Thoracic aorta (tissue), 2 donors: ENCODE measurements around the gene RTCB. TPM values are rescaled to one million over a fixed set of nuclear protein-coding genes. Genes with fewer than 3 reads are reported as not detected.

Source experiments
- ATAC-seq: fragments of 150-250 bp; one replicate; pipeline ENCODE4 v1.8.0; 2017; ENCODE audit warnings: low read depth; ENCODE audit not compliant: insufficient number of reproducible peaks, low FRiP score
- DNase-seq: peaks from one replicate; pipeline ENCODE4 v3.0.0-alpha.2; 2020; ENCODE audit warnings: low spot score
- H3K27ac ChIP-seq, 2 donors: fragments of 200-600 bp; sonication (generic); 1 replicate in 1 of 2; 2 replicates in 1 of 2; pipeline ENCODE4 v1.5.1; 2016; ENCODE audit warnings: mild to moderate bottlenecking in 2 of 2, moderate library complexity in 2 of 2
- H3K27me3 ChIP-seq: fragments of 200-600 bp; sonication (generic); replicated peaks from 2 replicates; pipeline ENCODE4 v1.6.0; 2016; ENCODE audit warnings: mild to moderate bottlenecking; ENCODE audit not compliant: insufficient read depth
- H3K36me3 ChIP-seq: fragments of 200-600 bp; sonication (generic); one replicate; pipeline ENCODE4 v1.5.1; 2016
- H3K4me1 ChIP-seq, 2 donors: fragments of 200-600 bp; sonication (generic); 1 replicate in 1 of 2; 2 replicates in 1 of 2; pipeline versions ENCODE4 v1.5.1 to v1.6.0; 2016; ENCODE audit warnings: low read depth in 2 of 2, mild to moderate bottlenecking in 1 of 2; ENCODE audit not compliant: control insufficient read depth in 1 of 2
- H3K4me3 ChIP-seq: fragments of 200-600 bp; sonication (generic); 2 replicates; pipeline ENCODE4 v1.5.1; 2016; ENCODE audit warnings: mild to moderate bottlenecking
- H3K9me3 ChIP-seq: fragments of 200-600 bp; sonication (generic); 2 replicates; pipeline ENCODE4 v1.5.1; 2016
- total RNA-seq, 2 donors: library from RNA; depleted of rRNA; stranded (reverse); fragments of >200 nt; gene quantifications; one replicate each; pipeline versions ENCODE4 v1.1.0 to v1.2.3, GENCODE V29; 2016
- TF ChIP-seq, protein P1 (sequence below): fragments of 200-600 bp; sonication (generic); IDR thresholded peaks from one replicate; pipeline ENCODE4 v1.5.1; 2019; ENCODE audit warnings: antibody characterized with exemption

The RTCB gene
- total RNA-seq, 2 donors from 2014 or later, result 55.4 to 99.5 TPM

DNA sequence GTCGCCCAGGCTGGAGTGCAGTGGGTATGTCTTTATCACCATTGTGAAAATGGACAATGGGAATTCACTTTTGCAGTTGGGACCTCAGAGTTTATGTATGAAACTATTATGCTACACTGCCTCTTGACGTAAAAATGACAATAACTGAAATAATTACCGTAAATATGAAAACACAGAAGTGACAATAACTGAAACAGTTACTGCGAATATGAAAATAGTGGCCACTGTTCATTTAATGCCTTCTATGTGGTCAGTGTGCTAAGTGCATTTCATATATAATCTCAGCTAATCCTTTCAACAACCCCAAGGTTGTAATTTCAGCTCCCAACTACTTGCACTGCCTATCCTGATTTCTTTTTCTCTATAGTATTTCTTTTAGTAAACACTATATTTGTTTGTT is 5.9 kb upstream of the RTCB start:
- H3K36me3 ChIP-seq, result no peaks in the 10 kb centered on the region
- no peaks in the 10 kb centered on the region for H3K27me3 ChIP-seq
- H3K27ac ChIP-seq, result no peak overlapping the region
- DNase-seq (no peak), ATAC-seq (no peak)
- H3K9me3 ChIP-seq, result no peaks in the 10 kb centered on the region
- no peaks in the 10 kb centered on the region for H3K4me1 ChIP-seq
- TF ChIP-seq, protein P1, sequence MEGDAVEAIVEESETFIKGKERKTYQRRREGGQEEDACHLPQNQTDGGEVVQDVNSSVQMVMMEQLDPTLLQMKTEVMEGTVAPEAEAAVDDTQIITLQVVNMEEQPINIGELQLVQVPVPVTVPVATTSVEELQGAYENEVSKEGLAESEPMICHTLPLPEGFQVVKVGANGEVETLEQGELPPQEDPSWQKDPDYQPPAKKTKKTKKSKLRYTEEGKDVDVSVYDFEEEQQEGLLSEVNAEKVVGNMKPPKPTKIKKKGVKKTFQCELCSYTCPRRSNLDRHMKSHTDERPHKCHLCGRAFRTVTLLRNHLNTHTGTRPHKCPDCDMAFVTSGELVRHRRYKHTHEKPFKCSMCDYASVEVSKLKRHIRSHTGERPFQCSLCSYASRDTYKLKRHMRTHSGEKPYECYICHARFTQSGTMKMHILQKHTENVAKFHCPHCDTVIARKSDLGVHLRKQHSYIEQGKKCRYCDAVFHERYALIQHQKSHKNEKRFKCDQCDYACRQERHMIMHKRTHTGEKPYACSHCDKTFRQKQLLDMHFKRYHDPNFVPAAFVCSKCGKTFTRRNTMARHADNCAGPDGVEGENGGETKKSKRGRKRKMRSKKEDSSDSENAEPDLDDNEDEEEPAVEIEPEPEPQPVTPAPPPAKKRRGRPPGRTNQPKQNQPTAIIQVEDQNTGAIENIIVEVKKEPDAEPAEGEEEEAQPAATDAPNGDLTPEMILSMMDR, result no peak
- H3K4me3 ChIP-seq, result no peak overlapping the region

DNA sequence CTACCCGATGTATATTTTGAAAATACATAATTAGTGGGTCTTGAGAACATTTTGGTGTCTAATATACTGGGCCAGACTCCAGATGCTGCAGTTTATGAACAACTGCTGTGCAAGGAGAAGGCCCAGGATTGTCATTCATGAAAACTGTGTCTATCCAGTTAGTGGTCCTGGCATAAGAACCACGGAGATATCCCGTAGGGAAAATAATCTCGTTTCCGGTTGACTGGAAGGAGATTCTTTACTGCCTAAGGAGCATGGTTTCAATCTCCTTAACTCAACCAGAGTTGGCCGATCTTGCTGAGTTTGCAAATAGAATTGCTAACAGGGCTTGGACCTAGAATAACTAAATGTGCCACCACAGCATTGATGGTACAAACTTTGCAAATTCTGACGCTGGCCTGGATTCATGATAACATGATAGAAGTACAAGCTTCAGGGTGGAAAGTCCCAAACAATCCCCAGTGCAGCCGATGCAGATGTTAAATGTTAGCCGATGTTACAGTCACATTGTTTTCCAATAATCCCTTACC is 4.6 kb upstream of the RTCB start:
- no peak for DNase-seq

DNA sequence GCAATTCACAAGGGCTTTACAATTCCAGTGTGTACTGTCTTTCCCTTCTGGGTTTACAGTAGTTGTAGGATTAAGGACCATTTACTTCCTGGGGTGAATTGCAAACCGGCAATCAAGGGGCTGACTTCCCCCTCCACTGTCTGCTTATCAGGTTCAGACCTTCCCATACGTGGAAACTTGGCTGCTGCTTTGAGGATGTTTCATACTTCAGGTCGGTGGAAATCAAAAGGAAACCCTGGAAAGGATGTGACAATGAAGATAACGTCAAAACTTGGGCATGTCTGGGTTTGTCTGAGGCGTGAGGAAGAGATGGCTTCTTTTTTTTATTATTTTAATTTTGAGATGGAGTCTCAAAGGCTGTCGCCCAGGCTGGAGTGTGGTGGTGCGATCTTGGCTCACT is 2.1 kb upstream of the RTCB start:
- DNase-seq, result no peak
- H3K36me3 ChIP-seq, result no peaks in the 10 kb centered on the region

More for the DNA sequence above, 4.6 kb upstream of the RTCB start:
- H3K4me1 ChIP-seq, result no peaks in the 10 kb centered on the region
- no peaks in the 10 kb centered on the region for H3K9me3 ChIP-seq
- H3K4me3 ChIP-seq, result no peak overlapping the region
- no peak overlapping the region for H3K27ac ChIP-seq
- no peak for ATAC-seq
- no peaks in the 10 kb centered on the region for H3K36me3 ChIP-seq
- TF ChIP-seq, protein P1, result no peak
- no peaks in the 10 kb centered on the region for H3K27me3 ChIP-seq

DNA sequence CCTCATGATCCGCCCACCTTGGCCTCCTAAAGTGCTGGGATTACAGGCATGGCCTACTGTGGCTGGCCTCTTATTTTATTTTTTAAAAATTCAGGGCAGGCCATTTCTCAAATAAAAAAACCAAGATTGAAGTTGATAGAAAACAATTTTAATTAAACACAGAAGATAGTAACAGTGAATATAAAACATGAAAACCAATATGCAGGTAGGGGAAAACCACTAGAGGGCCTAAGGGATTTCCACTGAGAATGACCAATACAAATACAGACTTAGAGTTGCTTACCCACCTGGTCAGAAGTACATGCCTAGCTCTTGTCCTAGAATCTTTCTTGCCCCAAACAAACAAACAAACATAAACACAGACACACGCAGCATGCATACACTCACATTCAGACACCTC is 1.7 kb upstream of the RTCB start:
- TF ChIP-seq, protein P1, result no peak
- Histone ChIP-seq H3K4me1 (peaks cover 15% of the 10 kb centered on the region in 2 donors), H3K27me3 (no peaks in the 10 kb centered on the region), H3K4me3 (no peak overlapping the region), H3K27ac (no peak overlapping the region), H3K36me3 (no peaks in the 10 kb centered on the region), H3K9me3 (no peaks in the 10 kb centered on the region)
- DNase-seq, result no peak
- no peak for ATAC-seq

More for the DNA sequence above, 2.1 kb upstream of the RTCB start:
- no peaks in the 10 kb centered on the region for H3K27me3 ChIP-seq
- H3K27ac ChIP-seq, result no peak overlapping the region
- no peak overlapping the region for H3K4me3 ChIP-seq
- TF ChIP-seq, protein P1, result no peak
- peaks cover 15% of the 10 kb centered on the region in 2 donors for H3K4me1 ChIP-seq
- ATAC-seq, result no peak
- H3K9me3 ChIP-seq, result no peaks in the 10 kb centered on the region

DNA sequence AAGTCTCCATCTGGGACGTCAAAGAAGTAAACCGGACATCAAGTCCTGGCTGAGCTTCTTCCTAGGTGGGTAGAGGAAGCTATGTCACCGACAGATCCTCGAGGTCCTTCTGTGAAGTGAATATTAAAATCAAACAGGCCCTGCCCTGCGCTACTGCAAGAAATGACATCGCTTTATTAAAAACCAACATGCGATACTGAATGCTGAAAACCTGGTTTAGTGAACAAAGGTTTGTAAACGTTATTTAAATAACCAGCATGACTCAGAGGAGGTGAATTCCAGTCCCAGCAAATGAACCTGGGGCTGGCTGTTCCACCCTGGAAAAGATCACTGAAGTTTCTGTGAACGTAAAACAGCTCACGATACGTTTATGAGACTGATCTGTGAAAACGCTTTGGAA is 645 bp downstream of the RTCB start:
- Histone ChIP-seq H3K27ac (peak overlapping the region in 1 of 2 donors; percentile 51), H3K27me3 (no peaks in the 10 kb centered on the region), H3K4me3 (peak overlapping the region; percentile 83), H3K36me3 (peaks cover 4% of the 10 kb centered on the region), H3K9me3 (no peaks in the 10 kb centered on the region), H3K4me1 (peaks cover 15% of the 10 kb centered on the region in 2 donors)
- DNase-seq (no peak), ATAC-seq (no peak)
- TF ChIP-seq, protein P1, result no peak
